PC-3 (cell line): Measurements from ENCODE around the gene NPRL2.

ENCODE experiments used
- CTCF ChIP-seq: fragments of 300-600 bp; sonication (generic); conservative IDR thresholded peaks from 2 replicates; pipeline ENCODE4 v1.5.1; 2017; ENCODE audit warnings: antibody characterized with exemption, low read depth, mild to moderate bottlenecking, low read length
- EZH2phosphoT487 ChIP-seq: fragments of 300-600 bp; sonication (generic); IDR thresholded peaks from 2 replicates; pipeline ENCODE4 v1.6.1; 2018; ENCODE audit warnings: mild to moderate bottlenecking, antibody characterized with exemption, low read length, borderline replicate concordance

DNA sequence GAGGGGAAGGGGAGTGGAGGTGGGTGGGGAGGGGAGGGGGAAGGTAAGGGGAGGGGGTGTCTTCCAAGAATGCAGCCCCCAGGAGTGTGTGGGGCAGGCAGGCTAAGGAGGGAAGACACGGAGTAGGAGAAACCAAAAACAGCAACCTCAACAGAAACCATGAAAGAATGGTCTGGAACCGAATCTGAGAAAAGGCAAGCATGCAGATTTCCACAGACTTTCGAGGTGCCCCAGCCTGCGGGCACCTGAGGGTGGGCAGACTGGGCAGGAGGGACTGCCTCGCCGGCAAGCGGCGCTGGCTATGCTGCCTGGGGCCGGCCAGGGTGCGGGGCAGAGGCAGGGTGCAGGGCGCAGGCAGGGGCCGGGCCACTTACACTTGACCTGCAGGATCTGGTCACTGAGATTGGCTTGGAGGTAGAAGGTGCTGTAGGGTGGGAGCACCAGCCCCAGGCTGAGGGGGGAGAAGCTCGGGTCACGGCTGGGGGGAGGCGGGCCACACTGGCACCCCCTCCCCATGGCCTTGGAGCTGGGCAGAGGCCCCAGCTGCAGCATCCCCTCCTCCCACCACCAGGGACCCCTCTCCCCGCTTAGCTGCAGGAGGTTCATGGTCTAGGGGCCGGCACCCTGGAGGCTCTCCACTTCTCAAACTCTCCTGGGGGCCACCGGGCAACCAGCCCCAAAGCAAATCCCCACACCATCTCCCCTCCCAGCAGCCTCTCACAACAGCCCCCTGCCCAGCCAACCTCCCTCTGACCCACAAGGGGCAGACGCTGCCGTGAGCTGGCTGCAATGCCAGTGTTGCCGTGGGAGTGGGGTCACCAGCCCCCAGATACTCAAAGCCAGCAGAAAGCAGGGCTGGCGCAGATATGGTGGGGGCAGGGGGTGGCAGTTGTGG lies 24.0 kb upstream of the NPRL2 start:
- TF ChIP-seq CTCF = no peak
- no peak for TF ChIP-seq EZH2phosphoT487
